Liver (tissue), 2 donors: ENCODE data around the gene GBE1.

ENCODE experiments used
- YY1 ChIP-seq: IDR thresholded peaks from 2 replicates; pipeline ENCODE4 v1.6.1; 2016; ENCODE audit warnings: antibody characterized with exemption, mild to moderate bottlenecking
- TF ChIP-seq, protein P1 (sequence below): fragments of 150-350 bp; IDR thresholded peaks from 2 replicates; pipeline ENCODE4 v1.5.1; 2017; ENCODE audit warnings: improper control_type of control experiment, low read depth, low read length; ENCODE audit not compliant: missing input control
- donor health status: healthy.

DNA sequence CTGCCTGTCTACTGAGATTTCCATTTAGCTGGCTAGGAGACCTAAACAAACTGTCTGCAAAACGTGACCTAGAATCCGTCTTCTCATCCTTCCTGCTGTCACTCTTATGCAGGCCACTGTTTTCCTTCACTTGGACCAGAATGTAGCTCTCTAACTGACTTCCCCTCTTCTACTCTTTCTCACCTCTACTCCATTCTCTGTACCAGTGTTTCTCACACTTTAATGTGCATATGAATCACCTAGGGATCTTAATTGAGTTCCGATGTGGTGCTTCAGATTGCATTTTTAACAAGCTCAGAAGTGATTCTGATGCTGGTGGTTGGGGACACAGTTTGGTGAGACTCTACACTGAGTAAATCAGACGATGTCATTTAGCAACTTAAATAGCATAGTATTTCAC is 1.6 kb upstream of the GBE1 start:
- no peak for TF ChIP-seq YY1
- TF ChIP-seq, protein P1, sequence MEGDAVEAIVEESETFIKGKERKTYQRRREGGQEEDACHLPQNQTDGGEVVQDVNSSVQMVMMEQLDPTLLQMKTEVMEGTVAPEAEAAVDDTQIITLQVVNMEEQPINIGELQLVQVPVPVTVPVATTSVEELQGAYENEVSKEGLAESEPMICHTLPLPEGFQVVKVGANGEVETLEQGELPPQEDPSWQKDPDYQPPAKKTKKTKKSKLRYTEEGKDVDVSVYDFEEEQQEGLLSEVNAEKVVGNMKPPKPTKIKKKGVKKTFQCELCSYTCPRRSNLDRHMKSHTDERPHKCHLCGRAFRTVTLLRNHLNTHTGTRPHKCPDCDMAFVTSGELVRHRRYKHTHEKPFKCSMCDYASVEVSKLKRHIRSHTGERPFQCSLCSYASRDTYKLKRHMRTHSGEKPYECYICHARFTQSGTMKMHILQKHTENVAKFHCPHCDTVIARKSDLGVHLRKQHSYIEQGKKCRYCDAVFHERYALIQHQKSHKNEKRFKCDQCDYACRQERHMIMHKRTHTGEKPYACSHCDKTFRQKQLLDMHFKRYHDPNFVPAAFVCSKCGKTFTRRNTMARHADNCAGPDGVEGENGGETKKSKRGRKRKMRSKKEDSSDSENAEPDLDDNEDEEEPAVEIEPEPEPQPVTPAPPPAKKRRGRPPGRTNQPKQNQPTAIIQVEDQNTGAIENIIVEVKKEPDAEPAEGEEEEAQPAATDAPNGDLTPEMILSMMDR, result no peak
